ENCODE measurements around the gene SIK3.

- TF ChIP-seq EZH2 (IDR thresholded peaks at IDR 0.05), result no peak
- TF ChIP-seq POLR2AphosphoS5 (IDR thresholded peaks at IDR 0.05; ENCODE audit: borderline replicate concordance, low read depth, low read length), result no peak
- no peak for TF ChIP-seq FOXP2 (optimal IDR thresholded peaks at IDR 0.05; ENCODE audit: control extremely low read depth, extremely low read length, insufficient read depth)
These were observed 235.3 kb downstream of the SIK3 start for GRCh38 chr11:116862951-116863350.

All from SK-N-MC (cell line).